HG03175 (cell line): ENCODE measurements around the gene RGS14.

Experiments
- ATAC-seq: cut with Tn5 transposase; IDR thresholded peaks from one replicate; pipeline ENCODE4 v1.9.1; 2021; ENCODE audit warnings: mild to moderate bottlenecking, moderate library complexity; ENCODE audit not compliant: unreplicated experiment

The RGS14 gene

GRCh38 chr5:177362610-177363507 is 5.1 kb downstream of the RGS14 start:
- no peak for ATAC-seq

DNA sequence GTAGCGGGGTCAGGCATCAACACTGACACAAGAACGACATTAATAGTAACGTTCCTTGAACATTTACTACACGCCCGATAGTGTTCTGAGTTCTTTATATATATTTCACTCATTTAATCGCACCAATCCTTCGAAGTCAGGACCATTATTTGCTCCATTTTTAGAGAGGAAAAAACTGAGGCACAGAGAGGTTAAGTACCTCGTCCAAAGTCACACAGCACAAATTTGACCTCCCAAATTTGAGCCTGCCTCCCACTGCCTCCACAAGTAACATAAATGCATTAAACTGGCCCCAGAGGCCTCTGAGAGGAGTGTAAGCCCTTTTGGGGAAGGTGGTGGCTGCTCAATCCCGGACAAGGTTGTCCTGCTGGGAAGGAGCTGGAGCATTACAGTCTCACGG is 5.8 kb downstream of the RGS14 start:
- no peak for ATAC-seq

DNA sequence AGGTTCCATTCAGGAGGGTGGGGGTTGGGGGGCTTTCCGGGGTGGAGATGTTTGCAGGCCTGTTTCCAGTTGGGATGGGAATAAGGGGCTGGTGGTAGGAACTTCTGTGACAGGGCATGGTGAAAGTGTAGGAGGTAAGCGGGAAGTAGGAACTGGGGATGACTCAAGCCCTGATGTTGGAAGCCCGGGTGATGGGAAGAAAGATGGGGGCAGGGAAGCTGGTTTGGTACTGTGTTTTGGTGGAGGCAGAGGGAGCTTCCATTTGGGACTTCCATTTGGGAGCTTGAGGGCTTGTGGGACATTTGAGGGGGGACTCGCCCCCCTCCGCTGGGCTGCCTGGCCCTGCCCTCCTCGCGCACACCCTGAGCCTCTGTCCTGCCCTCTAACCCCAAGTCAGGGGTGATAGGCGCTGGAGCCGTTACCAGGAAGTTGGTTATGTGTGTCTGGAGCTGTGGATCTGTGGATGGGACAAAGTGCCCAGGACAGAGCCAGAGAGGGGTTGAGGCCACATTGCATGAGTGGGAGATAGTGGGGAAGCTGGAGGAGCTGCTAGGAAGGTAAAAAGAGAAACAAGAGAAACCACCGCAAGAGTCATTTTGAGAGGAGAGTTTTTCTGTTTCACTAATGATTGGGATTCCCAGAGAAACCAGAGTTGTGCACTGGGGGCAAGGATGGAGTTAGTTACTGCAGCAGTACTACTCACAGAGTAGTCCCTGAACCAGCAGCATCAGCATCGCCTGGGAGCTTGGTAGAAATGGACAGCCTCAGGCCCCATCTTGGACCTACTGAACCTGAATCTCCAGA is 6.6 kb downstream of the RGS14 start:
- ATAC-seq, result no peak

- ATAC-seq, result no peak
These were observed 8.3 kb downstream of the RGS14 start for GRCh38 chr5:177365845-177366527.

- ATAC-seq, result no peak
These were observed 9.0 kb downstream of the RGS14 start for GRCh38 chr5:177366528-177367322.

DNA sequence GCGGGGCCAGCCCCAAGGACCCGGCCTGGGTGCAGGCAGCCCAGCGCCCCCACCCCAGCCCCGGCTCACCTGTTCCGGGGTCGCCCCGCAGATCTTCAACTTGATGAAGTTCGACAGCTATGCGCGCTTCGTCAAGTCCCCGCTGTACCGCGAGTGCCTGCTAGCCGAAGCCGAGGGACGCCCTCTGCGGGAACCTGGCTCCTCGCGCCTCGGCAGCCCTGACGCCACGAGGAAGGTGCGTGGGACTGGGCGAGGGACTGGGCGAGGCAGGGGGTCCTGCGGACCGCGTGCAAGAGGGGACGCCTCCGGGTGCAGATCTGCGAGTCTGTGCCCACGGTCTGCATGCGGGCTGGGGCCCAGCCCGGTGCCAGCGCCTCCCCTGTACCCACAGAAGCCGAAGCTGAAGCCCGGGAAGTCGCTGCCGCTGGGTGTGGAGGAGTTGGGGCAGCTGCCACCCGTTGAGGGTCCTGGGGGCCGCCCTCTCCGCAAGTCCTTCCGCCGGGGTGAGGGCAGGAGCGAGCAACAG is 9.7 kb downstream of the RGS14 start:
- no peak for ATAC-seq

DNA sequence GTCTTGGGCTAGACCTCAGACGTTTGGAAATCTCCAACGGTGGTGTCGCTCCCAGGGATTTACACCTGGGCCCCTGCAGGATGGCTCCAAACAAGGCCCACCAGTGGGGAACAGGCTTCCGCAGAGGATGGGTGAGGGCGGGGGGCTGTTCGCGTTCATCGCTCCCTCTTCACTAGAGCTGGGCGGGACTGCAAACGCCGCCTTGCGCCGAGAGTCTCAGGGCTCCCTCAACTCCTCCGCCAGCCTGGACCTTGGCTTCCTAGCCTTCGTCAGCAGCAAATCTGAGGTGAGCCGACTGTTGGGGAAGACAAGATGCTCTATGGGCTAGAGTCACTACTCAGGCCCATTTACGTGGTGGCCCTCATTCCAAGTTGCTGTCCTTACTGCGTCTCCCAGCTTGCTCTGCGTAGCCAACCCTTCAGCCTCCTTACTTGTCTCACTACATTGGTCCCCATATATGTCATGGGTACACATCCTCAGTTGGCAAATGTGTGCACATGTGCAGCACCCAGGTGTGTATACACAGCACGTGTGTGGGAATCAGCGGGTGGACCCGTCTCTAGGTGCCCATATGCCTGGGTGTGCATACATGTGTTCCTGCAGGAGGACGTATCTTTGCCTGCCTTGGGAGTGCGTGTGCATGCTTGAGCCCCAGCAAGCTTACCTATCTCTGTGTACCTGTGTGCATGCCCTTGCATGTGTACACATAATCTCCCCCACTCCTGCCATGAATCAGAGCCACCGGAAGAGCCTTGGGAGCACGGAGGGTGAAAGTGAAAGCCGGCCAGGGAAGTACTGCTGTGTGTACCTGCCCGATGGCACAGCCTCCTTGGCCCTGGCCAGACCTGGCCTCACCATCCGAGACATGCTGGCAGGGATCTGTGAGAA is 10.5 kb downstream of the RGS14 start:
- no peak for ATAC-seq

DNA sequence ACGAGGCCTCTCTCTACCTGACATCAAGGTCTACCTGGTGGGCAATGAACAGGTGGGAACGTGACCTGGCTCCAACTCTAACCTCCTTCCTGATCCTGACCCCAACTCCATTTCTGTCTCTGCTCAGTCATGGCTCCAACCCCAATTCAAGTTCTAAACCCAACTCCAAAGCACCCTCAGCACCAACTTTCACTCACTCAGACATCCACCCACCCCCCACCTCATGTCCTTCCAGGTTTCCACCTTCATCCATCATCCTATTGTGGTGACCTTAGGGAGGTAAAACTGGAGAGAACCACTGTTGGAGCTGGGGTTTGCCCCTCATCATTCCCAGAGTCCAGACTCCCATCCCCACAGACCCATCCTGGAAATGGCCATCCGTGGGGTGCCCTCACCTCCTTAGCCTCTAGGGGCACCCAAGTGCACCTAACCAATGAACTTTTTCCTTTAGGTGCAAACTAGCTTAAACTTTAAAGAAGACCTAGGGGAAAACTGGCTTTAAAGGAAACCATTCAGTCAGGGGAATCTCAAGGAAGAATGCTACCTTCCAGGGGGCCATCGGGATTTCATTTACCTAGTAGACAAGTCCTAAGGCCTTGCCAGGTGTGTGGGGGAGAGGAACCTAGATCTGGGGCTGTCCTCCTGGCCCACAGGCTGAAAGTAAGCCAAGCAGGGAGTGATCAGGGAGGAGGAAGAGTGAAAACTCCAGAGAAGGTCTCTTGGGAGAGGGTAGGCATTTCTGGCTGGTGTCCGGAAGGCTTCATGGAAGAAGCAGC is 11.3 kb downstream of the RGS14 start:
- ATAC-seq, result no peak

- ATAC-seq, result no peak
These were observed 12.1 kb downstream of the RGS14 start for GRCh38 chr5:177369645-177370440.

DNA sequence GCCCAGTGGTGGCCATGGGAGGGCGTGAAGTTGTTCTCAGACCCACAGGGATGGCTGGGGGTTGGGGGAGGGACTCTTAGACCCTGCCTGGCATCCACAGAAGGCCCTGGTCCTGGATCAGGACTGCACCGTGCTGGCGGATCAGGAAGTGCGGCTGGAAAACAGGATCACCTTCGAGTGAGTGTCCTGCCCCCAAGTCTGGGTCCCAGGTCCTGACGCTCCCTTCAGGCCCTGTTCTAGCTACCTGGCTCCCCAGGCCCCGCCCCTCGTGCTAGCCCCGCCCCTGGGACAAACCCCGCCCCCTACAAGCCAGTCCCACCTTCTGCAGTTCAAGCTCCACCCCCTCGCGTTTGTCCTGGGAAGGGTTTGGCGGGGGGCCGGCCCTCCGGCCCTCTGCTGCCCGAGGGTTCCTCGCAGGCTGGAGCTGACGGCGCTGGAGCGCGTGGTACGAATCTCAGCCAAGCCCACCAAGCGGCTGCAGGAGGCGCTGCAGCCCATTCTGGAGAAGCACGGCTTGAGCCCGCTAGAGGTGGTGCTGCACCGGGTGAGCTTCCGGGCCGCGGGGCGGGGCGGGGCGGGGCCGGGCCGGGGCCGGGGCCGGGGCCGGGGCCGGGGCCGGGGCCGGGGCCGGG is 12.9 kb downstream of the RGS14 start:
- no peak for ATAC-seq

DNA sequence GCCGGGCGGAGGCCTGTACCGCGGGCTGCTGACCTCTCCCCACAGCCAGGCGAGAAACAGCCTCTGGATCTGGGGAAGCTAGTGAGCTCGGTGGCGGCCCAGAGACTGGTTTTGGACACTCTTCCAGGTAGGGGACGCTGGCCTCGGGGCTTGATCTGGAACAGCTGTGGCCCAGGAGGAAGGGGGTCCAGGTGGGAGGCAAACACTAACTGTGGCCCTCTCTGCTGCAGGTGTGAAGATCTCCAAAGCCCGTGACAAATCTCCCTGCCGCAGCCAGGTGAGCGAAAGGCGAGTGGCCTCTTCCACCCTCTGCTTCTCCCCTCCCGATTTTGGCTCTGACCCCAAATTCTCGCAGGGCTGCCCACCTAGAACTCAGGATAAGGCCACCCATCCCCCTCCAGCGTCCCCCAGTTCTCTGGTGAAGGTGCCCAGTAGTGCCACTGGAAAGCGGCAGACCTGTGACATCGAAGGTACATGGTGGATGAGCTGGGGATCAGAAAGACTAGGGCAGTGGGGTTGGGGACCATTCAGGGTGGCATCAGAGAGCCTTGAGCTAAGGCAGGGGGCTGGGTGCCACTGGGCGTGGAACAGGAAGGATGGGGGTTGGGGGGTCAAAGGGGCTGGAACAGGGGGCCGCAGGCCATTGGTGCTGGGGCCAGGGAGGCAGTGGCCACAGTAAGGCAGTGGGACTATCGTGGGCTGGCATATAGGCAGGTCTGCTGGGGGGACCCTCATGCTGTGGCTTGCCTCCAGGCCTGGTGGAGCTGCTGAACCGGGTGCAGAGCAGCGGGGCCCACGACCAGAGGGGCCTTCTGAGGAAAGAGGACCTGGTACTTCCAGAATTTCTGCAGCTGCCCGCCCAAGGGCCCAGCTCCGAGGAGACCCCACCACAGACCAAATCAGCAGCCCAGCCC is 13.7 kb downstream of the RGS14 start:
- no peak for ATAC-seq

- no peak for ATAC-seq
These were observed 14.5 kb downstream of the RGS14 start for GRCh38 chr5:177372034-177372896.

DNA sequence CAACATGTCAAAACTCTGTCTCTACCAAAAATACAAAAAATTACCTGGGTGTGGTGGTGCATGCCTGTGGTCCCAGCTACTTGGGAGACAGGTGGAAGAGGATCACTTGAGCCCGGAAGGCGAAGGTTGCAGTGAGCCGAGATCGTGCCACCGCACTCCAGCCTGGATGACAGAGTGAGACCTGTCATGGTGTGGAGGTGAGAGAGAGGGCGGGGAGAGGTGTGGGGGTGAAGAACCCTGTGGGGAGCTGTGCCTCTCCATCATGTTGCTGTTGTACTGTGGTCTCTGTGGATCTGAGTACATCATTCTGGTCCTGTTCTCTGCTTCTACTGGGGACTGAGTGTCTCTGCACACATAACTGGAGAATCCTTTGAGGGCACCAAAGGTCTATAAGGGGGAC is 15.2 kb downstream of the RGS14 start:
- ATAC-seq, result no peak

DNA sequence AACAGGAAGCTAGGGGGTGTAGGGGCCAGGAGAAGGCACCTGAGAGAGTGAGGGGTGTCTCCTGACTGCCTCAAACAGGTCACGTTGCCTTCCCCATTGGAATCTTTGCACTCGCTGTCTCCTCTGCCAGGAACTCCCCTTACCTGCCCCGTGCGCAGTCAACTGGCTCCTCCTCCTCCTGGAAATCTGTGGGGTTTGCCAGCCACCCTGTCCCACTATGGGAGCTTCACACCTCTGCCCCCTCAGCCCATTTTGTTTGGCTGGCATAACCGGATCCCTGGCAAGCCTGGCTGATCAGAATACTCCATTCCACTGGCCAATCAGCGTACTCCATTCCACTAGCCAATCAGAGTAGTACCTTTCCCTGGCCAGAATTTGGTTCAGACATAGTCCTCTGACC is 16.1 kb downstream of the RGS14 start:
- no peak for ATAC-seq

DNA sequence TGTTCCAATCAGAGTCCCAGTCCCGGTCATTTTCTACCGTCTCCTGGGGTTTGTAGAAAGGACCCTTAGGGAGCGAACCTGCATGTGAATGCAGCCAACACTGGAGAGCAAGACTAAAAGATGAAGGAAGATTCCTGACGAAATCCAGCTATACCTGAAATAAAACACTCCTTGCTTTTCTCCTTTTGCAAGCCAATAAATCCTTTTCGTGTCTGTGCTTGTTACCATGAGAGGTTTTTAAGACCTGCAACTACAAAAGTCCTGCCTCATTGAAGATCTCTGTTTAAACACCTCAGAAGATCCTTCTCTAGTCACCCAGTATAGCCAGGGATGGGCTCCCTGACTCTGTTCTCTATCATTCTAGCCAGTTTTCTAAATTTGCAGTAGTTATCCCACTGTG is 16.5 kb downstream of the RGS14 start:
- no peak for ATAC-seq
